HG02678 (cell line): Measurements from ENCODE around the gene TMIGD3.

Experiments
- ATAC-seq: cut with Tn5 transposase; IDR thresholded peaks from one replicate; pipeline ENCODE4 v1.9.1; 2021; ENCODE audit warnings: mild to moderate bottlenecking, moderate library complexity; ENCODE audit not compliant: unreplicated experiment

TMIGD3 gene

GRCh38 chr1:111448918-111449702 is 54.3 kb downstream of the TMIGD3 start, which contains the start of the genes ATP5PB and WDR77:
ATP5PB (plus strand) TSS chr1:111449464; CDS start chr1:111449542, 78 bp downstream.
WDR77 (minus strand) TSS chr1:111449256; CDS start chr1:111449169, 87 bp downstream.
- ATAC-seq = peak; percentile 95

- peak; percentile 19 for ATAC-seq
These were observed 54.9 kb downstream of the TMIGD3 start for GRCh38 chr1:111448482-111448917.

GRCh38 chr1:111446967-111447892 is 56.2 kb downstream of the TMIGD3 start:
- no peak for ATAC-seq

- ATAC-seq = no peak
These were observed 56.9 kb downstream of the TMIGD3 start for GRCh38 chr1:111446546-111446945.

- no peak for ATAC-seq
These were observed 59.4 kb downstream of the TMIGD3 start for GRCh38 chr1:111444031-111444430.

GRCh38 chr1:111442457-111442856 is 61.0 kb downstream of the TMIGD3 start:
- ATAC-seq = no peak

GRCh38 chr1:111441573-111442192 is 61.8 kb downstream of the TMIGD3 start:
- no peak for ATAC-seq

GRCh38 chr1:111439461-111440351 is 63.7 kb downstream of the TMIGD3 start:
- ATAC-seq = no peak

GRCh38 chr1:111436726-111437125 is 66.7 kb downstream of the TMIGD3 start:
- no peak for ATAC-seq
